ENCODE results near the gene EXOC2. TPM values are rescaled to one million over a fixed set of nuclear protein-coding genes. Genes with fewer than 3 reads are reported as not detected.

Gene EXOC2
- total RNA-seq, 1 donor = 19.8 TPM

- peaks cover 20% of the 10 kb centered on the region for H3K4me1 ChIP-seq (ENCODE audit: insufficient read depth, low read length)
- no peaks in the 10 kb centered on the region for H3K9me3 ChIP-seq (ENCODE audit: low read depth, low read length)
- H3K4me3 ChIP-seq (ENCODE audit: low read length) = no peak overlapping the region
- no peaks in the 10 kb centered on the region for H3K27me3 ChIP-seq (ENCODE audit: insufficient read depth, low read length)
Measured at GRCh38 chr6:435441-436307, 257.3 kb downstream of the EXOC2 start.

Other genes with a start within 250 kb of the EXOC2 start
- 4.5 TPM for gene HUS1B, start 36.0 kb downstream of the EXOC2 start, total RNA-seq